K562 (cell line): ENCODE data around the gene HOXB8. TPM values are rescaled to one million over a fixed set of nuclear protein-coding genes. Genes with fewer than 3 reads are reported as not detected.

Source experiments
- ATAC-seq: fragments of 200-7000 bp; cut with Tn5 transposase; 3 replicates; pipeline ENCODE4 v1.9.1; 2020; ENCODE audit warnings: moderate library complexity
- BruUV-seq: library from RNA; stranded (reverse); fragments of 400-500 nt; replicated peaks from 2 replicates; lab custom pipeline; 2021; lab: Mats Ljungman, UMichigan
- CTCF ChIA-PET: fragments of 300-600 bp; formaldehyde crosslinking; extraction: SDS; loops from one replicate; lab custom pipeline; 2021; ENCODE audit warnings: low intra/inter-chr PET ratio; lab: Yijun Ruan, JAX
- POLR2A ChIA-PET: fragments of 300-600, 350-650 bp; sonication (Branson Sonifier 250); formaldehyde crosslinking; extraction: SDS; loops from one replicate; lab custom pipeline; 2021; ENCODE audit warnings: antibody characterized with exemption, inconsistent platforms; lab: Yijun Ruan, JAX
- DNase-seq, 4 experiments: peaks; one replicate each; pipeline versions ENCODE4 v3.0.0 to v3.0.0-alpha.2; 2011 to 2018; ENCODE audit warnings: low spot score in 3 of 4, mixed read lengths in 3 of 4; ENCODE audit errors: extremely low read depth in 1 of 4
- FAIRE-seq: peaks from 2 replicates; lab custom pipeline; 2011; peaks lifted over from hg19 to GRCh38; lab: Jason Lieb, UNC
- H2AFZ ChIP-seq: 2 replicates; pipeline ENCODE4 v1.6.0; 2011; ENCODE audit warnings: low read depth, low read length, control low read depth, inconsistent platforms
- H3K27ac ChIP-seq: fragments of 200-600 bp; 3 replicates; pipeline ENCODE4 v1.8.0; 2011; ENCODE audit warnings: low read depth, mild to moderate bottlenecking, control low read depth, inconsistent platforms, low read length, moderate library complexity, mixed read lengths; ENCODE audit errors: extremely low read depth
- H3K27me3 ChIP-seq, 2 experiments: fragments of 300-600 bp in 1 of 2; 2 replicates in 1 of 2; 3 replicates in 1 of 2; pipeline versions ENCODE4 v1.6.0 to v1.8.0; 2011; ENCODE audit warnings: inconsistent platforms in 2 of 2, low read length in 2 of 2, mild to moderate bottlenecking in 1 of 2, mixed read lengths in 1 of 2, moderate library complexity in 1 of 2; ENCODE audit not compliant: control insufficient read depth in 2 of 2, insufficient read depth in 2 of 2
- H3K36me3 ChIP-seq: fragments of 300-600 bp; 3 replicates; pipeline ENCODE4 v1.8.0; 2011; ENCODE audit warnings: mild to moderate bottlenecking, low read length, inconsistent platforms; ENCODE audit not compliant: control insufficient read depth, insufficient read depth
- H3K4me1 ChIP-seq, 2 experiments: fragments of 200-600 bp in 1 of 2; replicated peaks in 1 of 2; 2 replicates in 1 of 2; 3 replicates in 1 of 2; pipeline versions ENCODE4 v1.5.1 to v1.8.0; 2011; ENCODE audit warnings: inconsistent platforms in 2 of 2, low read length in 2 of 2, mild to moderate bottlenecking in 1 of 2, mixed read lengths in 1 of 2, moderate library complexity in 1 of 2; ENCODE audit not compliant: control insufficient read depth in 2 of 2, insufficient read depth in 2 of 2
- H3K4me2 ChIP-seq: 2 replicates; pipeline ENCODE4 v1.6.1; 2011; ENCODE audit warnings: low read length, control low read depth, inconsistent platforms, mixed read lengths; ENCODE audit not compliant: insufficient read depth
- H3K4me3 ChIP-seq: fragments of 200-600 bp; sonication (generic), shearing (Covaris generic); 2 replicates; pipeline ENCODE4 v1.5.1; 2016; ENCODE audit warnings: control low read depth, inconsistent platforms
- H3K79me2 ChIP-seq: fragments of 200-600 bp; 3 replicates; pipeline ENCODE4 v1.8.0; 2011; ENCODE audit warnings: low read length, inconsistent platforms; ENCODE audit not compliant: control insufficient read depth, insufficient read depth
- H3K9ac ChIP-seq, 2 experiments: 2 replicates each; pipeline versions ENCODE4 v1.6.0 to v1.6.1; 2011; ENCODE audit warnings: low read depth in 2 of 2, low read length in 2 of 2, control low read depth in 1 of 2, inconsistent platforms in 1 of 2, mild to moderate bottlenecking in 1 of 2, mixed read lengths in 1 of 2; ENCODE audit not compliant: insufficient read depth in 1 of 2
- H3K9me1 ChIP-seq: one replicate; pipeline ENCODE4 v1.6.0; 2011; ENCODE audit warnings: inconsistent platforms, mild to moderate bottlenecking, low read length, moderate library complexity; ENCODE audit not compliant: control insufficient read depth, insufficient read depth
- H3K9me3 ChIP-seq: replicated peaks from 2 replicates; pipeline ENCODE4 v1.5.1; 2011; ENCODE audit warnings: low read depth, low read length, inconsistent platforms; ENCODE audit not compliant: control insufficient read depth, insufficient read depth
- H4K20me1 ChIP-seq: replicated peaks from 2 replicates; pipeline ENCODE4 v1.6.1; 2011; ENCODE audit warnings: low read length, inconsistent platforms, mixed read lengths; ENCODE audit not compliant: control insufficient read depth, insufficient read depth
- POLR3A ChIP-seq: IDR thresholded peaks from 2 replicates; pipeline ENCODE4 v1.6.1; 2011; ENCODE audit warnings: borderline replicate concordance, mild to moderate bottlenecking, moderate library complexity; ENCODE audit not compliant: insufficient read length, insufficient read depth; ENCODE audit errors: extremely low read depth
- WGBS: fragments of 100-300 bp; shearing (Covaris generic); methylation state at CpG from one replicate; pipeline ENCODE4 v1.1.6; 2016; ENCODE audit warnings: low coverage, mixed read lengths; ENCODE audit not compliant: insufficient coverage; ENCODE audit errors: missing lambda C conversion rate; 5-methylcytosine and 5-hydroxymethylcytosine counted together
- in situ Hi-C: fragments of 300-500 bp; cut with MboI; formaldehyde crosslinking; loops from 4 replicates; pipeline ENCODE4 v1.15.0; 2018; ENCODE audit warnings: inconsistent platforms, mixed read lengths
- intact Hi-C: fragments of 100-400 bp; cut with micrococcal nuclease; formaldehyde crosslinking; loops from 2 replicates; pipeline ENCODE4 v1.14.2; 2022
- polyA plus RNA-seq, 8 experiments: library from polyadenylated mRNA; depleted of rRNA in 4 of 8; stranded (reverse) in 5 of 8; unstranded in 3 of 8; fragments of >200 nt; fragmentation: Nextera tagmentation in 2 of 8; fragmentation: Illumina TruSeq in 1 of 8; extraction: Ambion mirVana in 2 of 8; extraction: Trizol in 1 of 8; gene quantifications; 2 replicates each; pipeline versions ENCODE4 v1.2.1 to v1.2.3, GENCODE V29; 2011 to 2014; ENCODE audit warnings: inconsistent platforms in 1 of 8, missing spikeins in 1 of 8
- total RNA-seq, 7 experiments: library from RNA; depleted of rRNA in 6 of 7; stranded (reverse); fragments of >200 nt in 6 of 7; fragmentation: Illumina TruSeq in 2 of 7; extraction: Trizol in 2 of 7; gene quantifications; 2 replicates each; pipeline versions ENCODE4 v1.2.1 to v1.2.3, GENCODE V29; 2011 to 2021; ENCODE audit warnings: low replicate concordance in 1 of 7
- TF ChIP-seq, protein P1 (sequence below): sonication (generic); formaldehyde crosslinking; IDR thresholded peaks from 2 replicates; pipeline ENCODE4 v1.8.1; 2023; ENCODE audit warnings: mild to moderate bottlenecking, missing genetic modification reagents

HOXB8 gene
- total and polyA plus RNA-seq, 9 of the 15 experiments (the other 6 are each of a cell fraction or from before 2014, with no cell fraction given) = 0.52 to 23.8 (median 3.6) TPM

DNA sequence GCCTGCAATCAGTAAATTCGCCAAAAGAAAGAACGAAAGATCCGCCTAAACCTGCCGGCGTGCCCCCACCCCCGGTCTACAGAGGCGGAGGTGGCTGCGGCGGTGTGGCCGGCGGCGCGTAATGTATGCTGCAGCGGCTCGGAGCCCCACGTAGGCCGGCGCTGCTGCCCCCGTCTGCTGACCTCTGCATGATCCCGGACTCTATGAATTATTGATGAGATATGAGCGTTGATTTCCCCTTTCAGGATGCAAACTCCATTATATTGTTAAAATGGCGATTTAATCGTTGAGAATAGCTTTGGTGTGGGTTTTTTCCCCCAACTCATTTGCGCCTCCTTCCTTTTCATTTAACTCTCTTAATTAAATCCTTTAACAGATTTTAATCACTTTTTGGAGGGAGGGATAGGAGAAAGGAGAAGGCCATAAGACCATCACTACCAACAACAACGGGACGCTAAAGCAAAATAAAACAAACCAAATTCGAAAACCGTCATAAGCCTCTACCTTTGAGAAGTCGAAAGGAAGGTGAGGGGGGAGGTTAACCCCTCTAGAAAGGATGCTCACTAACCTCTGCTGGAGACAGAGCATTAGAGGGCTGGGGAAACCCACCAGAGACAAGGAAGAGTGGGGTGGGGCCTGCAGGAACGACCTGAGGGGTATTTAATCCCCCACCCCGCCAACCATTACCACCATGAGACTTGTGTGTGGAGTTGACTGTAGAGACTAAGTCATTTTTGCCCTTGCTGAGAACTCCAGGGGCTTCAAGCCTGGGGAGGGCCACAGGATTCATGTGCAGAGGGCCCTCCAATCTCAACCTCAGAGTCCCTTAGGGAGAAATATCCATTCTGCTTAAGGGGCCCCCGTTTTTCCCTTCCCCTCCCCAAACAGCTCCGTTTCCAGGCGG, 28.5 kb downstream of the HOXB8 start:
- H3K27me3 ChIP-seq = no peaks in the 10 kb centered on the region
- no peak overlapping the region for H2AFZ ChIP-seq
- ChIA-PET POLR2A (interaction anchor here (0.7 to 2.0 kb wide), 3 partner anchors 37 to 421 kb away, joined by 3 to 6 read pairs (median 4); no protein-coding TSS in a partner anchor), CTCF (no interaction called here)
- H3K9me3 ChIP-seq = no peaks in the 10 kb centered on the region
- in situ Hi-C loops (no loop called here), intact Hi-C loops (no loop called here)
- H3K36me3 ChIP-seq = no peaks in the 10 kb centered on the region
- BruUV-seq = no TSS peak
- H3K79me2 ChIP-seq = peaks cover 31% of the 10 kb centered on the region
- no peak overlapping the region; a peak in 1 of 4 replicates for H3K9ac ChIP-seq
- WGBS = 77% methylated on average over 31 of the region's 34 CpGs
- H4K20me1 ChIP-seq = no peaks in the 10 kb centered on the region
- no peak overlapping the region for H3K27ac ChIP-seq
- peaks cover 30 to 37% of the 10 kb centered on the region in 2 experiments for H3K4me1 ChIP-seq
- FAIRE-seq (no peak), DNase-seq (no peak), ATAC-seq (no peak)
- H3K4me3 ChIP-seq = no peak overlapping the region
- no peaks in the 10 kb centered on the region for H3K9me1 ChIP-seq
- TF ChIP-seq POLR3A = no peak
- TF ChIP-seq, protein P1, sequence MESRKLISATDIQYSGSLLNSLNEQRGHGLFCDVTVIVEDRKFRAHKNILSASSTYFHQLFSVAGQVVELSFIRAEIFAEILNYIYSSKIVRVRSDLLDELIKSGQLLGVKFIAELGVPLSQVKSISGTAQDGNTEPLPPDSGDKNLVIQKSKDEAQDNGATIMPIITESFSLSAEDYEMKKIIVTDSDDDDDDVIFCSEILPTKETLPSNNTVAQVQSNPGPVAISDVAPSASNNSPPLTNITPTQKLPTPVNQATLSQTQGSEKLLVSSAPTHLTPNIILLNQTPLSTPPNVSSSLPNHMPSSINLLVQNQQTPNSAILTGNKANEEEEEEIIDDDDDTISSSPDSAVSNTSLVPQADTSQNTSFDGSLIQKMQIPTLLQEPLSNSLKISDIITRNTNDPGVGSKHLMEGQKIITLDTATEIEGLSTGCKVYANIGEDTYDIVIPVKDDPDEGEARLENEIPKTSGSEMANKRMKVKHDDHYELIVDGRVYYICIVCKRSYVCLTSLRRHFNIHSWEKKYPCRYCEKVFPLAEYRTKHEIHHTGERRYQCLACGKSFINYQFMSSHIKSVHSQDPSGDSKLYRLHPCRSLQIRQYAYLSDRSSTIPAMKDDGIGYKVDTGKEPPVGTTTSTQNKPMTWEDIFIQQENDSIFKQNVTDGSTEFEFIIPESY (CRISPR knock-in tag) = peak; percentile 67
- TF ChIP-seq, all 486 proteins: peak for 1
- H3K4me2 ChIP-seq = no peak overlapping the region
